K562 (cell line): ENCODE data around the gene SPTLC2. TPM values are rescaled to one million over a fixed set of nuclear protein-coding genes. Genes with fewer than 3 reads are reported as not detected.

Source experiments
- ATAC-seq: fragments of 200-7000 bp; cut with Tn5 transposase; 3 replicates; pipeline ENCODE4 v1.9.1; 2020; ENCODE audit warnings: moderate library complexity
- BruUV-seq: library from RNA; stranded (reverse); fragments of 400-500 nt; replicated peaks from 2 replicates; lab custom pipeline; 2021; lab: Mats Ljungman, UMichigan
- CTCF ChIA-PET: fragments of 300-600 bp; formaldehyde crosslinking; extraction: SDS; loops from one replicate; lab custom pipeline; 2021; ENCODE audit warnings: low intra/inter-chr PET ratio; lab: Yijun Ruan, JAX
- POLR2A ChIA-PET: fragments of 300-600, 350-650 bp; sonication (Branson Sonifier 250); formaldehyde crosslinking; extraction: SDS; loops from one replicate; lab custom pipeline; 2021; ENCODE audit warnings: antibody characterized with exemption, inconsistent platforms; lab: Yijun Ruan, JAX
- DNase-seq, 4 experiments: peaks; one replicate each; pipeline versions ENCODE4 v3.0.0 to v3.0.0-alpha.2; 2011 to 2018; ENCODE audit warnings: low spot score in 3 of 4, mixed read lengths in 3 of 4; ENCODE audit errors: extremely low read depth in 1 of 4
- FAIRE-seq: peaks from 2 replicates; lab custom pipeline; 2011; peaks lifted over from hg19 to GRCh38; lab: Jason Lieb, UNC
- H2AFZ ChIP-seq: 2 replicates; pipeline ENCODE4 v1.6.0; 2011; ENCODE audit warnings: low read depth, low read length, control low read depth, inconsistent platforms
- H3K27ac ChIP-seq: fragments of 200-600 bp; 3 replicates; pipeline ENCODE4 v1.8.0; 2011; ENCODE audit warnings: low read depth, mild to moderate bottlenecking, control low read depth, inconsistent platforms, low read length, moderate library complexity, mixed read lengths; ENCODE audit errors: extremely low read depth
- H3K27me3 ChIP-seq, 2 experiments: fragments of 300-600 bp in 1 of 2; 2 replicates in 1 of 2; 3 replicates in 1 of 2; pipeline versions ENCODE4 v1.6.0 to v1.8.0; 2011; ENCODE audit warnings: inconsistent platforms in 2 of 2, low read length in 2 of 2, mild to moderate bottlenecking in 1 of 2, mixed read lengths in 1 of 2, moderate library complexity in 1 of 2; ENCODE audit not compliant: control insufficient read depth in 2 of 2, insufficient read depth in 2 of 2
- H3K36me3 ChIP-seq: fragments of 300-600 bp; 3 replicates; pipeline ENCODE4 v1.8.0; 2011; ENCODE audit warnings: mild to moderate bottlenecking, low read length, inconsistent platforms; ENCODE audit not compliant: control insufficient read depth, insufficient read depth
- H3K4me1 ChIP-seq, 2 experiments: fragments of 200-600 bp in 1 of 2; replicated peaks in 1 of 2; 2 replicates in 1 of 2; 3 replicates in 1 of 2; pipeline versions ENCODE4 v1.5.1 to v1.8.0; 2011; ENCODE audit warnings: inconsistent platforms in 2 of 2, low read length in 2 of 2, mild to moderate bottlenecking in 1 of 2, mixed read lengths in 1 of 2, moderate library complexity in 1 of 2; ENCODE audit not compliant: control insufficient read depth in 2 of 2, insufficient read depth in 2 of 2
- H3K4me2 ChIP-seq: 2 replicates; pipeline ENCODE4 v1.6.1; 2011; ENCODE audit warnings: low read length, control low read depth, inconsistent platforms, mixed read lengths; ENCODE audit not compliant: insufficient read depth
- H3K4me3 ChIP-seq: fragments of 200-600 bp; sonication (generic), shearing (Covaris generic); 2 replicates; pipeline ENCODE4 v1.5.1; 2016; ENCODE audit warnings: control low read depth, inconsistent platforms
- H3K79me2 ChIP-seq: fragments of 200-600 bp; 3 replicates; pipeline ENCODE4 v1.8.0; 2011; ENCODE audit warnings: low read length, inconsistent platforms; ENCODE audit not compliant: control insufficient read depth, insufficient read depth
- H3K9ac ChIP-seq, 2 experiments: 2 replicates each; pipeline versions ENCODE4 v1.6.0 to v1.6.1; 2011; ENCODE audit warnings: low read depth in 2 of 2, low read length in 2 of 2, control low read depth in 1 of 2, inconsistent platforms in 1 of 2, mild to moderate bottlenecking in 1 of 2, mixed read lengths in 1 of 2; ENCODE audit not compliant: insufficient read depth in 1 of 2
- H3K9me1 ChIP-seq: one replicate; pipeline ENCODE4 v1.6.0; 2011; ENCODE audit warnings: inconsistent platforms, mild to moderate bottlenecking, low read length, moderate library complexity; ENCODE audit not compliant: control insufficient read depth, insufficient read depth
- H3K9me3 ChIP-seq: replicated peaks from 2 replicates; pipeline ENCODE4 v1.5.1; 2011; ENCODE audit warnings: low read depth, low read length, inconsistent platforms; ENCODE audit not compliant: control insufficient read depth, insufficient read depth
- H4K20me1 ChIP-seq: replicated peaks from 2 replicates; pipeline ENCODE4 v1.6.1; 2011; ENCODE audit warnings: low read length, inconsistent platforms, mixed read lengths; ENCODE audit not compliant: control insufficient read depth, insufficient read depth
- ADNP ChIP-seq: fragments of 200-800 bp; sonication (Bioruptor generic); IDR thresholded peaks from 2 replicates; pipeline ENCODE4 v1.6.1; 2016; ENCODE audit warnings: missing genetic modification characterization, missing compliant biosample characterization
- EHMT2 ChIP-seq: fragments of 450-650 bp; IDR thresholded peaks from 2 replicates; pipeline ENCODE4 v1.6.1; 2018; ENCODE audit warnings: antibody characterized with exemption
- FUS ChIP-seq: fragments of 200-400 bp; formaldehyde crosslinking; optimal IDR thresholded peaks from 2 replicates; pipeline ENCODE3; 2017; ENCODE audit warnings: low read depth, low read length
- HEY1 ChIP-seq: fragments of 250-450 bp; sonication (Bioruptor Pico); IDR thresholded peaks from 2 replicates; pipeline ENCODE4 v1.5.0; 2020; ENCODE audit warnings: mild to moderate bottlenecking, moderate library complexity, borderline replicate concordance
- MECOM ChIP-seq: fragments of 250-450 bp; sonication (Bioruptor Pico); IDR thresholded peaks from 2 replicates; pipeline ENCODE4 v1.8.0; 2022; ENCODE audit warnings: inconsistent platforms
- MTF1 ChIP-seq: fragments of 250-450 bp; sonication (Bioruptor Pico); IDR thresholded peaks from 2 replicates; pipeline ENCODE4 v1.9.0; 2021; ENCODE audit warnings: moderate library complexity, mild to moderate bottlenecking, inconsistent platforms, borderline replicate concordance
- PHB ChIP-seq: fragments of 250-450 bp; sonication (Bioruptor Pico); IDR thresholded peaks from 2 replicates; pipeline ENCODE4 v1.5.0; 2021
- POLR2A ChIP-seq: fragments of 450-650 bp; conservative IDR thresholded peaks from 2 replicates; pipeline ENCODE4 v1.6.1; 2016
- POLR2AphosphoS2 ChIP-seq: IDR thresholded peaks from 2 replicates; pipeline ENCODE4 v1.6.1; 2012; ENCODE audit warnings: low read length, improper control_type of control experiment
- POLR2AphosphoS5 ChIP-seq: IDR thresholded peaks from 2 replicates; pipeline ENCODE4 v1.6.1; 2011; ENCODE audit warnings: mild to moderate bottlenecking, low read depth, low read length, moderate library complexity; ENCODE audit not compliant: control insufficient read depth, insufficient read depth
- SMARCB1 ChIP-seq: IDR thresholded peaks from 2 replicates; pipeline ENCODE4 v1.6.1; 2011; ENCODE audit warnings: improper control_type of control experiment, low read depth; ENCODE audit not compliant: insufficient read length
- TCFL5 ChIP-seq: fragments of 250-450 bp; sonication (Bioruptor Pico); conservative IDR thresholded peaks from 2 replicates; pipeline ENCODE4 v1.6.1; 2021; ENCODE audit warnings: mild to moderate bottlenecking, moderate library complexity, matching md5 sums
- ZEB2 ChIP-seq: fragments of 450-650 bp; IDR thresholded peaks from 2 replicates; pipeline ENCODE4 v1.6.1; 2016
- ZNF644 ChIP-seq: fragments of 200-800 bp; sonication (Bioruptor generic); IDR thresholded peaks from 2 replicates; pipeline ENCODE4 v1.6.1; 2016; ENCODE audit warnings: low read depth, missing genetic modification characterization, missing compliant biosample characterization
- in situ Hi-C: fragments of 300-500 bp; cut with MboI; formaldehyde crosslinking; loops from 4 replicates; pipeline ENCODE4 v1.15.0; 2018; ENCODE audit warnings: inconsistent platforms, mixed read lengths
- intact Hi-C: fragments of 100-400 bp; cut with micrococcal nuclease; formaldehyde crosslinking; loops from 2 replicates; pipeline ENCODE4 v1.14.2; 2022
- polyA plus RNA-seq, 8 experiments: library from polyadenylated mRNA; depleted of rRNA in 4 of 8; stranded (reverse) in 5 of 8; unstranded in 3 of 8; fragments of >200 nt; fragmentation: Nextera tagmentation in 2 of 8; fragmentation: Illumina TruSeq in 1 of 8; extraction: Ambion mirVana in 2 of 8; extraction: Trizol in 1 of 8; gene quantifications; 2 replicates each; pipeline versions ENCODE4 v1.2.1 to v1.2.3, GENCODE V29; 2011 to 2014; ENCODE audit warnings: inconsistent platforms in 1 of 8, missing spikeins in 1 of 8
- total RNA-seq, 7 experiments: library from RNA; depleted of rRNA in 6 of 7; stranded (reverse); fragments of >200 nt in 6 of 7; fragmentation: Illumina TruSeq in 2 of 7; extraction: Trizol in 2 of 7; gene quantifications; 2 replicates each; pipeline versions ENCODE4 v1.2.1 to v1.2.3, GENCODE V29; 2011 to 2021; ENCODE audit warnings: low replicate concordance in 1 of 7
- TF ChIP-seq, protein P1 (sequence below), 2 experiments: fragments of 150-350 bp in 1 of 2; IDR thresholded peaks; 2 replicates each; pipeline ENCODE4 v1.6.1; 2012 to 2016; ENCODE audit warnings: low read depth in 2 of 2, low read length in 2 of 2, mild to moderate bottlenecking in 1 of 2, moderate library complexity in 1 of 2
- TF ChIP-seq, protein P2 (sequence below): fragments of 450-650 bp; IDR thresholded peaks from 2 replicates; pipeline ENCODE4 v1.6.1; 2016
- TF ChIP-seq, protein P3 (sequence below): fragments of 250-450 bp; sonication (Bioruptor Pico); IDR thresholded peaks from 2 replicates; pipeline ENCODE4 v1.5.0; 2022; ENCODE audit warnings: mild to moderate bottlenecking

Gene SPTLC2
- total and polyA plus RNA-seq, 9 of the 15 experiments (the other 6 are each of a cell fraction or from before 2014, with no cell fraction given): 4.5 to 30.4 (median 14.0) TPM

DNA sequence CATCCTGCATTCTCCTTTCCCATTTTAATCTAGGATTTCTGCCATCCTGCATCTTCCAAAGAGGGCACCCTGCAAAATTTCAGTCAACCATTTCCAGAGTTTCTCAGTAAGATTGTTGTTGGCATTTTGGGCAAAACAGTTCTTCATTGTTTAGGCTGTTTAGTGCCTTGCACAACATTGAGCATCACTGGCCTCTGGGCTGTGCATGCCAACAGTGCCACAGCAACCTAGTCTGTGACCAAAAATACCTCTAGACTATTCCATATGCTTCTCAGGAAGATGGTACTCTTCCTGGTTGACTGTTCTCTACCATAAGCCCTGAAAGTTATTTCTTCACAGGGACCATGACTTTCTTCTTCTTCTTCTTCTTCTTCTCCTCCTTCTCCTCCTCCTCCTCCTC, 85.4 kb downstream of the SPTLC2 start:
- Histone ChIP-seq H3K36me3 (peaks cover 7% of the 10 kb centered on the region; the same call in 1 of the 3 replicates), H3K9ac (no peak overlapping the region), H3K4me1 (no peaks in the 10 kb centered on the region; a peak in 1 of 5 replicates), H3K4me2 (no peak overlapping the region), H2AFZ (no peak overlapping the region), H3K4me3 (no peak overlapping the region), H3K27me3 (no peaks in the 10 kb centered on the region), H3K9me3 (no peaks in the 10 kb centered on the region), H3K79me2 (no peaks in the 10 kb centered on the region), H3K27ac (no peak overlapping the region), H4K20me1 (no peaks in the 10 kb centered on the region), H3K9me1 (no peaks in the 10 kb centered on the region)
- CTCF ChIA-PET: no interaction called here
- no peak for FAIRE-seq
- no peak for ATAC-seq
- no TSS peak for BruUV-seq
- in situ Hi-C loops (no loop called here), intact Hi-C loops (loop anchor here (10.0 kb wide), 1 partner anchor 206 kb away; the partner anchor contains the start of genes GSTZ1 and POMT2)
- no peak for DNase-seq
- TF ChIP-seq HEY1 (CRISPR knock-in tag) (no peak), PHB (CRISPR knock-in tag) (no peak), FUS (no peak), POLR2A (no peak), TCFL5 (CRISPR knock-in tag) (no peak), POLR2AphosphoS5 (no peak), MECOM (no peak), ZEB2 (no peak), POLR2AphosphoS2 (no peak), ZNF644 (tag) (no peak), MTF1 (CRISPR knock-in tag) (no peak), SMARCB1 (no peak), EHMT2 (no peak), ADNP (no peak)
- TF ChIP-seq, protein P1, sequence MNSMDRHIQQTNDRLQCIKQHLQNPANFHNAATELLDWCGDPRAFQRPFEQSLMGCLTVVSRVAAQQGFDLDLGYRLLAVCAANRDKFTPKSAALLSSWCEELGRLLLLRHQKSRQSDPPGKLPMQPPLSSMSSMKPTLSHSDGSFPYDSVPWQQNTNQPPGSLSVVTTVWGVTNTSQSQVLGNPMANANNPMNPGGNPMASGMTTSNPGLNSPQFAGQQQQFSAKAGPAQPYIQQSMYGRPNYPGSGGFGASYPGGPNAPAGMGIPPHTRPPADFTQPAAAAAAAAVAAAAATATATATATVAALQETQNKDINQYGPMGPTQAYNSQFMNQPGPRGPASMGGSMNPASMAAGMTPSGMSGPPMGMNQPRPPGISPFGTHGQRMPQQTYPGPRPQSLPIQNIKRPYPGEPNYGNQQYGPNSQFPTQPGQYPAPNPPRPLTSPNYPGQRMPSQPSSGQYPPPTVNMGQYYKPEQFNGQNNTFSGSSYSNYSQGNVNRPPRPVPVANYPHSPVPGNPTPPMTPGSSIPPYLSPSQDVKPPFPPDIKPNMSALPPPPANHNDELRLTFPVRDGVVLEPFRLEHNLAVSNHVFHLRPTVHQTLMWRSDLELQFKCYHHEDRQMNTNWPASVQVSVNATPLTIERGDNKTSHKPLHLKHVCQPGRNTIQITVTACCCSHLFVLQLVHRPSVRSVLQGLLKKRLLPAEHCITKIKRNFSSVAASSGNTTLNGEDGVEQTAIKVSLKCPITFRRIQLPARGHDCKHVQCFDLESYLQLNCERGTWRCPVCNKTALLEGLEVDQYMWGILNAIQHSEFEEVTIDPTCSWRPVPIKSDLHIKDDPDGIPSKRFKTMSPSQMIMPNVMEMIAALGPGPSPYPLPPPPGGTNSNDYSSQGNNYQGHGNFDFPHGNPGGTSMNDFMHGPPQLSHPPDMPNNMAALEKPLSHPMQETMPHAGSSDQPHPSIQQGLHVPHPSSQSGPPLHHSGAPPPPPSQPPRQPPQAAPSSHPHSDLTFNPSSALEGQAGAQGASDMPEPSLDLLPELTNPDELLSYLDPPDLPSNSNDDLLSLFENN (IDR thresholded peaks at IDR 0.05; ENCODE audit: low read depth in 2 of 2, low read length in 2 of 2): no peak
- TF ChIP-seq, protein P2, sequence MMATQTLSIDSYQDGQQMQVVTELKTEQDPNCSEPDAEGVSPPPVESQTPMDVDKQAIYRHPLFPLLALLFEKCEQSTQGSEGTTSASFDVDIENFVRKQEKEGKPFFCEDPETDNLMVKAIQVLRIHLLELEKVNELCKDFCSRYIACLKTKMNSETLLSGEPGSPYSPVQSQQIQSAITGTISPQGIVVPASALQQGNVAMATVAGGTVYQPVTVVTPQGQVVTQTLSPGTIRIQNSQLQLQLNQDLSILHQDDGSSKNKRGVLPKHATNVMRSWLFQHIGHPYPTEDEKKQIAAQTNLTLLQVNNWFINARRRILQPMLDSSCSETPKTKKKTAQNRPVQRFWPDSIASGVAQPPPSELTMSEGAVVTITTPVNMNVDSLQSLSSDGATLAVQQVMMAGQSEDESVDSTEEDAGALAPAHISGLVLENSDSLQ: no peak
- TF ChIP-seq, protein P3, sequence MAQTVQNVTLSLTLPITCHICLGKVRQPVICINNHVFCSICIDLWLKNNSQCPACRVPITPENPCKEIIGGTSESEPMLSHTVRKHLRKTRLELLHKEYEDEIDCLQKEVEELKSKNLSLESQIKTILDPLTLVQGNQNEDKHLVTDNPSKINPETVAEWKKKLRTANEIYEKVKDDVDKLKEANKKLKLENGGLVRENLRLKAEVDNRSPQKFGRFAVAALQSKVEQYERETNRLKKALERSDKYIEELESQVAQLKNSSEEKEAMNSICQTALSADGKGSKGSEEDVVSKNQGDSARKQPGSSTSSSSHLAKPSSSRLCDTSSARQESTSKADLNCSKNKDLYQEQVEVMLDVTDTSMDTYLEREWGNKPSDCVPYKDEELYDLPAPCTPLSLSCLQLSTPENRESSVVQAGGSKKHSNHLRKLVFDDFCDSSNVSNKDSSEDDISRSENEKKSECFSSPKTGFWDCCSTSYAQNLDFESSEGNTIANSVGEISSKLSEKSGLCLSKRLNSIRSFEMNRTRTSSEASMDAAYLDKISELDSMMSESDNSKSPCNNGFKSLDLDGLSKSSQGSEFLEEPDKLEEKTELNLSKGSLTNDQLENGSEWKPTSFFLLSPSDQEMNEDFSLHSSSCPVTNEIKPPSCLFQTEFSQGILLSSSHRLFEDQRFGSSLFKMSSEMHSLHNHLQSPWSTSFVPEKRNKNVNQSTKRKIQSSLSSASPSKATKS (CRISPR knock-in tag): no peak
- POLR2A ChIA-PET: no interaction called here
